ENCODE measurements around the gene PTPRN.
"Not testable (repeated sequence)": the region's sequence is repeated elsewhere in the genome, so short reads cannot be mapped to it uniquely, and the experiment has no call there.

The PTPRN gene

GRCh38 chr2:219331560-219332213, 22.5 kb upstream of the PTPRN start:
- in situ Hi-C loops (cut with MboI; ENCODE audit: low sequenced_read_pairs, unreplicated experiment), result no loop called here
- DNase-seq (ENCODE audit: low spot score), result no peak
- TF ChIP-seq, protein P1, sequence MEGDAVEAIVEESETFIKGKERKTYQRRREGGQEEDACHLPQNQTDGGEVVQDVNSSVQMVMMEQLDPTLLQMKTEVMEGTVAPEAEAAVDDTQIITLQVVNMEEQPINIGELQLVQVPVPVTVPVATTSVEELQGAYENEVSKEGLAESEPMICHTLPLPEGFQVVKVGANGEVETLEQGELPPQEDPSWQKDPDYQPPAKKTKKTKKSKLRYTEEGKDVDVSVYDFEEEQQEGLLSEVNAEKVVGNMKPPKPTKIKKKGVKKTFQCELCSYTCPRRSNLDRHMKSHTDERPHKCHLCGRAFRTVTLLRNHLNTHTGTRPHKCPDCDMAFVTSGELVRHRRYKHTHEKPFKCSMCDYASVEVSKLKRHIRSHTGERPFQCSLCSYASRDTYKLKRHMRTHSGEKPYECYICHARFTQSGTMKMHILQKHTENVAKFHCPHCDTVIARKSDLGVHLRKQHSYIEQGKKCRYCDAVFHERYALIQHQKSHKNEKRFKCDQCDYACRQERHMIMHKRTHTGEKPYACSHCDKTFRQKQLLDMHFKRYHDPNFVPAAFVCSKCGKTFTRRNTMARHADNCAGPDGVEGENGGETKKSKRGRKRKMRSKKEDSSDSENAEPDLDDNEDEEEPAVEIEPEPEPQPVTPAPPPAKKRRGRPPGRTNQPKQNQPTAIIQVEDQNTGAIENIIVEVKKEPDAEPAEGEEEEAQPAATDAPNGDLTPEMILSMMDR (IDR thresholded peaks at IDR 0.05; ENCODE audit: borderline replicate concordance, control extremely low read depth, extremely low read depth, insufficient read depth, missing control alignments), result no peak

- in situ Hi-C loops (cut with MboI; ENCODE audit: low sequenced_read_pairs, unreplicated experiment), result no loop called here
- TF ChIP-seq, protein P1 (IDR thresholded peaks at IDR 0.05; ENCODE audit: borderline replicate concordance, control extremely low read depth, extremely low read depth, insufficient read depth, missing control alignments), result no peak
- no peak for DNase-seq (ENCODE audit: low spot score)
Measured at GRCh38 chr2:219327719-219328118, 18.5 kb upstream of the PTPRN start.

DNA sequence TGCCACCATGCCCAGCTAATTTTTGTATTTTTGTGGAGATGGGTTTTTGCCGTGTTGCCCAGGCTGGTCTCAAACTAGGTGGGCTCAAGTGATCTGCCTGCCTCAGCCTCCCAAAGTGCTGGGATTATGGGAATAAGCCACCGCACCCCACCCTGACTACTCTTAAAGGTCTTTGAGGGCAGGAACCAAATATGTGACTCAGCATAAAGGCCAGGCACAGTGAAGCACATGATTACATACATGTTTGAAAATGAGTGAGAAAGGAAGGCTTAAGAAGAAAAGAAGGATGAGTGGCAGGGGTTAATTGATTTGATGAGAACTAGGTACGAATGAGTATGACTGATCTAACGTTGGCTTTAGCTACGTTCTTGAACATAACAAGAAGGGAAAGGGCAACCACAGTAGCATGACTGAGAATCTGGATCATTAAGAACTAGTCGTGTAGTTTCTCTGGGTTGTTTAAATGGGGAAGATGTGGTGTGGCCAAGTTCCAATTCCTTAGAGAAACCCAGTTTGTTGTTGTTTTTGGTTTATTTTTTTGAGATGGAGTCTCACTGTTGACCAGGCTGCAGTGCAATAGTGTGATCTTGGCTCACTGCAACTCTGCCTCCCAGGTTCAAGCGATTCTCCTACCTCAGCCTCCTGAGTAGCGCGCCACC, 16.6 kb upstream of the PTPRN start:
- TF ChIP-seq, protein P1 (IDR thresholded peaks at IDR 0.05; ENCODE audit: borderline replicate concordance, control extremely low read depth, extremely low read depth, insufficient read depth, missing control alignments), result no peak
- DNase-seq (ENCODE audit: low spot score), result no peak
- in situ Hi-C loops (cut with MboI; ENCODE audit: low sequenced_read_pairs, unreplicated experiment), result no loop called here

GRCh38 chr2:219325136-219325535, 15.9 kb upstream of the PTPRN start:
- TF ChIP-seq, protein P1 (IDR thresholded peaks at IDR 0.05; ENCODE audit: borderline replicate concordance, control extremely low read depth, extremely low read depth, insufficient read depth, missing control alignments), result no peak
- no peak for DNase-seq (ENCODE audit: low spot score)
- in situ Hi-C loops (cut with MboI; ENCODE audit: low sequenced_read_pairs, unreplicated experiment), result no loop called here

DNA sequence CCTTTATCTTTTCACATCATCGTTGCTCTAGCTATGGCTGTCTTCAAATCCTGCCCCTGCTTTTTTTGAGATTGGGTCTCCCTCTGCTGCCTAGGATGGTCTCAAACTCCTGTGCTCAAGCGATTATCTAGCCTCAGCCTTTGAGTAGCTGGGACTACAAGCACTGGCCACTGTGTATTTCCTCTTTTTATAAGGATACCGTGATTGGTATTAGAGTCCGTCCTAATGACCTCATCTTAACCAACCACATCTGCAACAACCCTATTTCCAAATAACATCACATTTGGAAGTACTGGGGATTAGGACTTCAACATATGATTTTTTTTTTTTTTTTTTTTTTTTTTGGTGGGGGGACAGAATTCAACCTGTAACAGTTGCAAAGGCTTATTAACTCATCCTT, 14.2 kb upstream of the PTPRN start:
- in situ Hi-C loops (cut with MboI; ENCODE audit: low sequenced_read_pairs, unreplicated experiment), result loop anchor here (25.0 kb wide), 1 partner anchor 286 kb away; the partner anchor contains the start of gene CFAP65
- TF ChIP-seq, protein P1 (IDR thresholded peaks at IDR 0.05; ENCODE audit: borderline replicate concordance, control extremely low read depth, extremely low read depth, insufficient read depth, missing control alignments), result no peak
- no peak for DNase-seq (ENCODE audit: low spot score)

GRCh38 chr2:219314804-219315468, 5.7 kb upstream of the PTPRN start:
- TF ChIP-seq, protein P1 (IDR thresholded peaks at IDR 0.05; ENCODE audit: borderline replicate concordance, control extremely low read depth, extremely low read depth, insufficient read depth, missing control alignments), result no peak
- no peak for DNase-seq (ENCODE audit: low spot score)
- in situ Hi-C loops (cut with MboI; ENCODE audit: low sequenced_read_pairs, unreplicated experiment), result loop anchor here (25.0 kb wide), 1 partner anchor 278 kb away; the partner anchor contains the start of gene CFAP65

- in situ Hi-C loops (cut with MboI; ENCODE audit: low sequenced_read_pairs, unreplicated experiment), result loop anchor here (25.0 kb wide), 1 partner anchor 275 kb away; the partner anchor contains the start of gene CFAP65
- DNase-seq (ENCODE audit: low spot score), result not testable (repeated sequence)
Measured at GRCh38 chr2:219312683-219313263, 3.6 kb upstream of the PTPRN start.
